ENCODE results near the gene TP53AIP1. TPM values are rescaled to one million over a fixed set of nuclear protein-coding genes. Genes with fewer than 3 reads are reported as not detected.

TP53AIP1 gene
- total and polyA plus RNA-seq, 9 of the 15 experiments (the other 6 are each of a cell fraction or from before 2014, with no cell fraction given) = not detected

GRCh38 chr11:128901653-128902514 is 40.8 kb downstream of the TP53AIP1 start (continued):
- TF ChIP-seq NUFIP1 (IDR thresholded peaks at IDR 0.05; ENCODE audit: partially characterized antibody) = no peak
- TF ChIP-seq DDX20 (tag; IDR thresholded peaks at IDR 0.05; ENCODE audit: low read depth) = no peak
- no peak for TF ChIP-seq CEBPG (CRISPR knock-in tag; IDR thresholded peaks at IDR 0.05)
- TF ChIP-seq CEBPG (tag; conservative IDR thresholded peaks at IDR 0.05 in 1 of 2, IDR thresholded peaks at IDR 0.05 in 1 of 2) = no peak
- TF ChIP-seq, protein P1, sequence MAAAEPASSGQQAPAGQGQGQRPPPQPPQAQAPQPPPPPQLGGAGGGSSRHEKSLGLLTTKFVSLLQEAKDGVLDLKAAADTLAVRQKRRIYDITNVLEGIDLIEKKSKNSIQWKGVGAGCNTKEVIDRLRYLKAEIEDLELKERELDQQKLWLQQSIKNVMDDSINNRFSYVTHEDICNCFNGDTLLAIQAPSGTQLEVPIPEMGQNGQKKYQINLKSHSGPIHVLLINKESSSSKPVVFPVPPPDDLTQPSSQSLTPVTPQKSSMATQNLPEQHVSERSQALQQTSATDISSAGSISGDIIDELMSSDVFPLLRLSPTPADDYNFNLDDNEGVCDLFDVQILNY (CRISPR knock-in tag; IDR thresholded peaks at IDR 0.05) = no peak
- TF ChIP-seq ZNF445 (CRISPR knock-in tag; IDR thresholded peaks at IDR 0.05; ENCODE audit: low read depth) = no peak
- TF ChIP-seq HNRNPLL (IDR thresholded peaks at IDR 0.05; ENCODE audit: low read depth, low read length, poor library complexity, severe bottlenecking) = no peak
- TF ChIP-seq, protein P2, sequence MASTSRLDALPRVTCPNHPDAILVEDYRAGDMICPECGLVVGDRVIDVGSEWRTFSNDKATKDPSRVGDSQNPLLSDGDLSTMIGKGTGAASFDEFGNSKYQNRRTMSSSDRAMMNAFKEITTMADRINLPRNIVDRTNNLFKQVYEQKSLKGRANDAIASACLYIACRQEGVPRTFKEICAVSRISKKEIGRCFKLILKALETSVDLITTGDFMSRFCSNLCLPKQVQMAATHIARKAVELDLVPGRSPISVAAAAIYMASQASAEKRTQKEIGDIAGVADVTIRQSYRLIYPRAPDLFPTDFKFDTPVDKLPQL (IDR thresholded peaks at IDR 0.05; ENCODE audit: extremely low read depth, insufficient read length) = no peak
- TF ChIP-seq, protein P3, sequence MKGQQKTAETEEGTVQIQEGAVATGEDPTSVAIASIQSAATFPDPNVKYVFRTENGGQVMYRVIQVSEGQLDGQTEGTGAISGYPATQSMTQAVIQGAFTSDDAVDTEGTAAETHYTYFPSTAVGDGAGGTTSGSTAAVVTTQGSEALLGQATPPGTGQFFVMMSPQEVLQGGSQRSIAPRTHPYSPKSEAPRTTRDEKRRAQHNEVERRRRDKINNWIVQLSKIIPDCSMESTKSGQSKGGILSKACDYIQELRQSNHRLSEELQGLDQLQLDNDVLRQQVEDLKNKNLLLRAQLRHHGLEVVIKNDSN (CRISPR knock-in tag; IDR thresholded peaks at IDR 0.05) = no peak
- TF ChIP-seq ZBTB17 (CRISPR knock-in tag; IDR thresholded peaks at IDR 0.05) = no peak
- TF ChIP-seq PATZ1 (CRISPR knock-in tag; IDR thresholded peaks at IDR 0.05; ENCODE audit: borderline replicate concordance) = no peak

All from K562 (cell line).